Endodermal cell (in vitro differentiated cells): Measurements from ENCODE around the gene HIP1R. TPM values are rescaled to one million over a fixed set of nuclear protein-coding genes. Genes with fewer than 3 reads are reported as not detected.
A peak's percentile ranks its signal among the peaks of the same experiment; 100 is the strongest.

ENCODE experiments used
- DNase-seq: peaks from one replicate; pipeline ENCODE4 v3.0.0-alpha.2; 2017
- H3K27ac ChIP-seq: 2 replicates; pipeline ENCODE4 v1.5.1; 2013; ENCODE audit warnings: mild to moderate bottlenecking, low read depth, low read length, moderate library complexity
- H3K27me3 ChIP-seq: 2 replicates; pipeline ENCODE4 v1.6.1; 2013; ENCODE audit warnings: mild to moderate bottlenecking, low read length, moderate library complexity; ENCODE audit not compliant: insufficient read depth, control insufficient read depth, poor library complexity, severe bottlenecking
- H3K36me3 ChIP-seq: 2 replicates; pipeline ENCODE4 v1.7.0; 2013; ENCODE audit warnings: mild to moderate bottlenecking, low read length, moderate library complexity; ENCODE audit not compliant: control insufficient read depth, insufficient read depth
- H3K4me1 ChIP-seq: one replicate; pipeline ENCODE4 v1.7.0; 2013; ENCODE audit warnings: low read length; ENCODE audit not compliant: control insufficient read depth, insufficient read depth
- H3K4me3 ChIP-seq: 2 replicates; pipeline ENCODE4 v1.5.1; 2013; ENCODE audit warnings: mild to moderate bottlenecking, low read length, moderate library complexity
- H3K9ac ChIP-seq: 2 replicates; pipeline ENCODE4 v1.6.1; 2013; ENCODE audit warnings: mild to moderate bottlenecking, low read length, moderate library complexity; ENCODE audit not compliant: poor library complexity, severe bottlenecking; ENCODE audit errors: extremely low read depth
- H3K9me3 ChIP-seq: 2 replicates; pipeline ENCODE4 v1.6.1; 2013; ENCODE audit warnings: mild to moderate bottlenecking, low read length, moderate library complexity; ENCODE audit not compliant: control insufficient read depth
- H3K27ac Mint-ChIP-seq: 2 replicates; pipeline ENCODE4 v1.8.0; 2020; ENCODE audit warnings: mixed read lengths
- H3K27me3 Mint-ChIP-seq: 2 replicates; pipeline ENCODE4 v1.8.0; 2021; ENCODE audit warnings: mild to moderate bottlenecking, mixed read lengths; ENCODE audit not compliant: insufficient read depth
- H3K36me3 Mint-ChIP-seq: 2 replicates; pipeline ENCODE4 v1.8.0; 2020; ENCODE audit warnings: low read depth, mixed read lengths
- H3K4me1 Mint-ChIP-seq: 2 replicates; pipeline ENCODE4 v1.8.0; 2020; ENCODE audit warnings: mixed read lengths
- H3K4me3 Mint-ChIP-seq: 2 replicates; pipeline ENCODE4 v1.8.0; 2020; ENCODE audit warnings: mild to moderate bottlenecking, moderate library complexity, mixed read lengths
- H3K9me3 Mint-ChIP-seq: 2 replicates; pipeline ENCODE4 v1.8.0; 2020; ENCODE audit warnings: mild to moderate bottlenecking, mixed read lengths
- WGBS, 2 experiments: methylation state at CpG; one replicate each; pipeline versions ENCODE4 v1.1.5 to v1.1.7; 2013; ENCODE audit warnings: missing lambda C conversion rate in 2 of 2, mixed read lengths in 1 of 2; ENCODE audit not compliant: insufficient coverage in 1 of 2, insufficient read length in 1 of 2; 5-methylcytosine and 5-hydroxymethylcytosine counted together
- total RNA-seq, 2 donors: library from RNA; stranded (reverse); fragmentation: NEBNext Ultra II Directional in 1 of 2; extraction: Animal tissue kit (Norgen Biotek cat#: 25700) in 1 of 2; gene quantifications; 2 replicates in 1 of 2; 3 replicates in 1 of 2; pipeline ENCODE4 v1.2.1, GENCODE V29; 2021
- TF ChIP-seq, protein P1 (sequence below): fragments of 200-600 bp; sonication (generic); conservative IDR thresholded peaks from 2 replicates; pipeline ENCODE4 v1.5.0; 2021; ENCODE audit warnings: antibody characterized with exemption, mild to moderate bottlenecking

Gene HIP1R
- total RNA-seq, 2 donors from 2014 or later: 24.5 to 24.9 TPM

DNA sequence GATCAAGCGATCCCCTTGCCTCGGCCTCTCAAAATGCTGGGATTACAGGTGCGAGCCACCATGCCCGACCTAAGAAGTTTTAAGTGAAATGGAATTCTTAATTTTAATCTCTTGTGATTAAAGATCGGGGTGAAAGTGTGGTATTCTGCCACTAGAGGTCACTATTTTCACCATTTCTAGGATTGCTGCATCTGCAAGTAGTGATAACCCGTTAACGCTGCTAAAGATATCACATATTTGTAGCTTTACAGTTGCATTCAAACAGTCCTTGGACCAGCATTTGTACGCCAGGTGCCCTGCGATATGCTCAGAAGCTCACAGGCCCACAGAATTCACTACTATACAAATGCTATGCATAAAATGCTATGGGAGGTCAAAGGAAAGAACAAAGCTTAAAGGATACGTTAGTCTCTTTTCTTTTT is 41.6 kb upstream of the HIP1R start:
- Mint-ChIP-seq H3K4me3 (no peak overlapping the region), H3K9me3 (no peaks in the 10 kb centered on the region), H3K4me1 (peaks cover 7% of the 10 kb centered on the region), H3K27me3 (no peaks in the 10 kb centered on the region), H3K36me3 (no peaks in the 10 kb centered on the region), H3K27ac (no peak overlapping the region)
- no peak overlapping the region for H3K27ac ChIP-seq
- H3K36me3 ChIP-seq: no peaks in the 10 kb centered on the region
- H3K4me3 ChIP-seq: no peak overlapping the region
- H3K4me1 ChIP-seq: no peaks in the 10 kb centered on the region
- no peaks in the 10 kb centered on the region for H3K27me3 ChIP-seq
- 39 to 46% methylated on average over 7 to 9 of the region's 10 CpGs for WGBS, 2 experiments
- no peak overlapping the region for H3K9ac ChIP-seq
- H3K9me3 ChIP-seq: no peaks in the 10 kb centered on the region
- DNase-seq: peak; percentile 64
- TF ChIP-seq, protein P1, sequence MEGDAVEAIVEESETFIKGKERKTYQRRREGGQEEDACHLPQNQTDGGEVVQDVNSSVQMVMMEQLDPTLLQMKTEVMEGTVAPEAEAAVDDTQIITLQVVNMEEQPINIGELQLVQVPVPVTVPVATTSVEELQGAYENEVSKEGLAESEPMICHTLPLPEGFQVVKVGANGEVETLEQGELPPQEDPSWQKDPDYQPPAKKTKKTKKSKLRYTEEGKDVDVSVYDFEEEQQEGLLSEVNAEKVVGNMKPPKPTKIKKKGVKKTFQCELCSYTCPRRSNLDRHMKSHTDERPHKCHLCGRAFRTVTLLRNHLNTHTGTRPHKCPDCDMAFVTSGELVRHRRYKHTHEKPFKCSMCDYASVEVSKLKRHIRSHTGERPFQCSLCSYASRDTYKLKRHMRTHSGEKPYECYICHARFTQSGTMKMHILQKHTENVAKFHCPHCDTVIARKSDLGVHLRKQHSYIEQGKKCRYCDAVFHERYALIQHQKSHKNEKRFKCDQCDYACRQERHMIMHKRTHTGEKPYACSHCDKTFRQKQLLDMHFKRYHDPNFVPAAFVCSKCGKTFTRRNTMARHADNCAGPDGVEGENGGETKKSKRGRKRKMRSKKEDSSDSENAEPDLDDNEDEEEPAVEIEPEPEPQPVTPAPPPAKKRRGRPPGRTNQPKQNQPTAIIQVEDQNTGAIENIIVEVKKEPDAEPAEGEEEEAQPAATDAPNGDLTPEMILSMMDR: peak; percentile 86

DNA sequence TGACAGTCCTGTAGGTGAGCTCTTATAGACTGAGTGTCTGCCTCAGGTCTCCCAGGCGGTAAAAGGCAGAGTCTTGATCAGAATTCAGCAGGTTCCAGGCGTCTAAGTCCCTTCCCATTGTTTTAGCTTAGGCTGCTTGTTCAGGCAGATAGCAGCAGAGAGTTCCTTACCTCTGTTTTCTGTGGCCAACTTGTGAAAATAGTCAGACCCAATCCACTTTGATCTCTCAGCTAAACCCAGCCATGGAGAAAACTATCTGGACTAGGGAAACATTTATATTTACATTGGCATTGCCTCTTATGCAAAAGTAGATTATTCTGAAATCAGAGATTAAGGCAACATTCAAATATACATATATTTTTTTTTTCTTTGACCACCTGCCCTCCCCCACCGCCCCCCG is 39.5 kb upstream of the HIP1R start:
- no peak overlapping the region for H3K9ac ChIP-seq
- H3K4me1 ChIP-seq: no peaks in the 10 kb centered on the region
- no peak overlapping the region for H3K4me3 ChIP-seq
- no peak overlapping the region for H3K27ac ChIP-seq
- no peaks in the 10 kb centered on the region for H3K36me3 Mint-ChIP-seq
- no peaks in the 10 kb centered on the region for H3K9me3 ChIP-seq
- H3K4me1 Mint-ChIP-seq: peaks cover 7% of the 10 kb centered on the region
- peak overlapping the region; percentile 85 for H3K27ac Mint-ChIP-seq
- no peaks in the 10 kb centered on the region for H3K9me3 Mint-ChIP-seq
- H3K4me3 Mint-ChIP-seq: no peak overlapping the region
- no peaks in the 10 kb centered on the region for H3K27me3 Mint-ChIP-seq
- TF ChIP-seq, protein P1: no peak
- DNase-seq: peak; percentile 64
- WGBS, 2 experiments: 64 to 76% methylated on average over 2 to 4 of the region's 4 CpGs
- H3K36me3 ChIP-seq: no peaks in the 10 kb centered on the region
- H3K27me3 ChIP-seq: no peaks in the 10 kb centered on the region

DNA sequence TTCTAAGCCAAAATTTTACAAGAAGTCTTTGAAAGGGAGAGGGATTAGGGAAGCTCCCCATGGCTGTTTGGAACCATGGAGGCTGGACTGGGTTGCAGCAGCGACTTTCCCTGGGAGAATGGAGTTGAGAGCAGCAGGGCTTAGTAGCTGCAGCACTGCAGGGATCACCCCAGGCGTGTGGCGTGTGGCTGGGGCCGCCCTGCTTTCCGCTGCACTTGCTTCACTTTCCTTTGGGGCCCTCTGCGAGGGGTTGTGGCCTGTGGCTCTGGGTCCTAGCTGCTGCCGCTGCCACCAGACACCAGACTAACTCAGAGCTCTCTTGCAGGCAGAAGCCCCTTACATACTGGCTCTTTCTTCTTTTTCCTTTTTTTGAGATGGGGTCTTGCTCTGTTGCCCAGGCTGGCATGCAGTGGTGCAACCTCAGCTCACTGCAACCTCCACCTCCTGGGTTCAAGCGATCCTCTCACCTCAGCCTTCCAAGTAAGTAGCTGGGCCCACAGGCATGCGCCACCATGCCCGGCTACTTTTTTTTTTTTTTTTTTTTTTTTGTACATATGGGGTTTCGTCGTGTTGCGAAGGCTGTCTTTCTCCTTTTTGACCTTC is 35.5 kb upstream of the HIP1R start:
- Mint-ChIP-seq H3K4me1 (peaks cover 7% of the 10 kb centered on the region), H3K4me3 (no peak overlapping the region), H3K27me3 (no peaks in the 10 kb centered on the region), H3K36me3 (no peaks in the 10 kb centered on the region), H3K27ac (no peak overlapping the region), H3K9me3 (no peaks in the 10 kb centered on the region)
- H3K36me3 ChIP-seq: no peaks in the 10 kb centered on the region
- TF ChIP-seq, protein P1: no peak
- no peak overlapping the region for H3K27ac ChIP-seq
- H3K4me3 ChIP-seq: no peak overlapping the region
- no peaks in the 10 kb centered on the region for H3K4me1 ChIP-seq
- H3K9ac ChIP-seq: no peak overlapping the region
- peak; percentile 55 for DNase-seq
- 89 to 92% methylated on average over 6 to 11 of the region's 13 CpGs for WGBS, 2 experiments
- H3K9me3 ChIP-seq: no peaks in the 10 kb centered on the region
- no peaks in the 10 kb centered on the region for H3K27me3 ChIP-seq
